Measurements from ENCODE around the gene FAM136A. TPM values are rescaled to one million over a fixed set of nuclear protein-coding genes. Genes with fewer than 3 reads are reported as not detected.
A peak's percentile ranks its signal among the peaks of the same experiment; 100 is the strongest.

FAM136A gene
- total RNA-seq, 1 donor from 2014 or later: 12.5 TPM

DNA sequence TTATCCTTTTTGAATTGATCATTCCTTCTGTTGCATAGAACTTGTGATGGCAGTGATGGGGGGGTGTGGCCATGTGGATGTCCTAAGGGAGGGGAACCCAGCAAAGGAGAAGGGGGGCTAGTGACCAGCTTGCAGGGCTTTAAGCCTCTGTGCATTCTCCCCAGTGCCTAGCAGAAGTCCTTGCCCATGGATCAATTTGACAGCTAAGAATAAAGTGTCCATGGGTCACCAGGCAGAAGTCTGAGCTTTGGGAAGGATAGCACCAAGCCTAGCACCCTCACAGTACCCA lies 39.6 kb upstream of the FAM136A start:
- Histone ChIP-seq H3K27ac (no peak overlapping the region), H3K4me1 (no peaks in the 10 kb centered on the region), H3K36me3 (no peaks in the 10 kb centered on the region), H3K27me3 (no peaks in the 10 kb centered on the region), H3K4me3 (no peak overlapping the region), H3K9me3 (no peaks in the 10 kb centered on the region)
- TF ChIP-seq POLR2A (IDR thresholded peaks at IDR 0.05) (no peak), POLR2AphosphoS5 (IDR thresholded peaks at IDR 0.05; ENCODE audit: insufficient read depth in 1 of 2, low read depth in 1 of 2) (no peak), CTCF (IDR thresholded peaks at IDR 0.05) (no peak)
- intact Hi-C loops (cut with DNase I): no loop called here
- DNase-seq (ENCODE audit: extremely low spot score in 2 of 2): no peak

GRCh38 chr2:70340761-70341476 lies 39.1 kb upstream of the FAM136A start:
- Histone ChIP-seq H3K4me3 (no peak overlapping the region), H3K4me1 (no peaks in the 10 kb centered on the region), H3K27ac (no peak overlapping the region), H3K27me3 (no peaks in the 10 kb centered on the region), H3K9me3 (no peaks in the 10 kb centered on the region), H3K36me3 (no peaks in the 10 kb centered on the region)
- DNase-seq (ENCODE audit: extremely low spot score in 2 of 2): no peak
- TF ChIP-seq CTCF (IDR thresholded peaks at IDR 0.05) (peak in 2 of 3 experiments; percentile 21 to 47), POLR2AphosphoS5 (IDR thresholded peaks at IDR 0.05; ENCODE audit: insufficient read depth in 1 of 2, low read depth in 1 of 2) (peak in 1 of 2 donors; percentile 30), POLR2A (IDR thresholded peaks at IDR 0.05) (no peak)
- intact Hi-C loops (cut with DNase I): no loop called here

DNA sequence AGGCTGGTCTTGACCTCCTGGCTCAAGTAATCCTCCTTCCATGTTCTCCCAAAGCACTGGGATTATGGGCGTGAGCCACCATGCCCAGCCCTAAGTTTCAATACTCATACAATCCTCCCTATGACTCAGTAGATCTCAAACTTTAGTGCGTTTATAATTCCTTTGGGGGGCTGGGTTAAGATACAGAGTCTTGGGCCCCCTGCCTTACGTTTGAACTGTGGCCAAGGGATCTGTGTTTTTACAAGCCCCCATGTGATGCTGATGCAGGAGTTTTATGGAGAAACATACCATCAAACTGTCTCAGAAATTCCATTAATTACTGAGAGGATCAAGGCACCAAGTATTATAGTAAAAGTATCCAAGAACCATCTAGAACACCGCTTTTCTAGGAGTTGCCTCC lies 38.2 kb upstream of the FAM136A start:
- Histone ChIP-seq H3K9me3 (no peaks in the 10 kb centered on the region), H3K4me1 (no peaks in the 10 kb centered on the region), H3K4me3 (no peak overlapping the region), H3K27me3 (no peaks in the 10 kb centered on the region), H3K36me3 (no peaks in the 10 kb centered on the region), H3K27ac (no peak overlapping the region)
- intact Hi-C loops (cut with DNase I): no loop called here
- TF ChIP-seq POLR2AphosphoS5 (IDR thresholded peaks at IDR 0.05; ENCODE audit: insufficient read depth in 1 of 2, low read depth in 1 of 2): no peak
- TF ChIP-seq CTCF (IDR thresholded peaks at IDR 0.05): no peak
- no peak for TF ChIP-seq POLR2A (IDR thresholded peaks at IDR 0.05)
- DNase-seq (ENCODE audit: extremely low spot score in 2 of 2): no peak

DNA sequence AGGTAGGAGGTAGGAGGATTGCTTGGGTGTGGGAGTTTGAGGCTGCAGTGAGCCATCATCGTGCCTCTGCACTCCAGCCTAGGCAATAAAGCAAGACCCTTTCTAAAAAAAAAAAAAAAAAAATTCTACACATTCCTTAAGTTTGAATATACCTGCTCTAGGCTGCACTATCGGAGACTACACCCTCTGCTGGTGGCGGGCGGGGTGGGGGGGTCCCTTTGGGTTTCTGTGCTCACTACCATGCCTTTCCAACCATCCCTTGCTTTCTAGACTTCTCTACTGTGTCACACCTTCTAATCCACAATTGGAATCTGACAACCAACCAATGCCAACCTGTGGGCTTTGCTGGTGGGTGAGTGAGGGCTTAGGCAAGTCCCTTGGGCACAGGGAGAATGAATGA lies 34.7 kb upstream of the FAM136A start:
- no peak for TF ChIP-seq POLR2A (IDR thresholded peaks at IDR 0.05)
- TF ChIP-seq CTCF (IDR thresholded peaks at IDR 0.05): no peak
- no peak for TF ChIP-seq POLR2AphosphoS5 (IDR thresholded peaks at IDR 0.05; ENCODE audit: insufficient read depth in 1 of 2, low read depth in 1 of 2)
- H3K4me3 ChIP-seq: no peak overlapping the region
- intact Hi-C loops (cut with DNase I): no loop called here
- H3K27me3 ChIP-seq: no peaks in the 10 kb centered on the region
- H3K36me3 ChIP-seq: no peaks in the 10 kb centered on the region
- DNase-seq (ENCODE audit: extremely low spot score in 2 of 2): no peak
- no peak overlapping the region for H3K27ac ChIP-seq
- no peaks in the 10 kb centered on the region for H3K4me1 ChIP-seq
- H3K9me3 ChIP-seq: no peaks in the 10 kb centered on the region

DNA sequence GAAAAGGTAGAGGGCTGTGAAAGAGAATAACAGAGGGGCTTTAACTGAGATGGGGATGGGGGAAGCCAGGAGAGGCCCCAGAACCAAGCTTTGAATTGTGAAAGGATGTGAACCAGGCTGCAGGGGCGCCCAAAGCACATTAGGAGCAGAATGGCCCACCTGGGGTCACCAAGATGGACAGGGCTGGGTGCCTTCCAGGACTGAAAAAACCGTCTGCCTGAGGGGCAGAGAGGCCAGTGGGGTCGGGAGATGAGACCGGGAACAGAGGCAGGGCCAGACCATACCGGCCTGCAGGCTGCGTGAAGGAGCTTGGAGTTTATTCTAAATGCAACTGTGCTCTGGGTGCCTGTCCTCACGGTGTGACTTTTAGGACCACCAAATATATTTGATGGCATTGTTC lies 29.1 kb upstream of the FAM136A start:
- Histone ChIP-seq H3K9me3 (no peaks in the 10 kb centered on the region), H3K4me3 (no peak overlapping the region), H3K27ac (no peak overlapping the region), H3K27me3 (no peaks in the 10 kb centered on the region), H3K4me1 (no peaks in the 10 kb centered on the region), H3K36me3 (no peaks in the 10 kb centered on the region)
- no peak for DNase-seq (ENCODE audit: extremely low spot score in 2 of 2)
- intact Hi-C loops (cut with DNase I): no loop called here
- no peak for TF ChIP-seq POLR2AphosphoS5 (IDR thresholded peaks at IDR 0.05; ENCODE audit: insufficient read depth in 1 of 2, low read depth in 1 of 2)
- no peak for TF ChIP-seq POLR2A (IDR thresholded peaks at IDR 0.05)
- TF ChIP-seq CTCF (IDR thresholded peaks at IDR 0.05): no peak
